ENCODE data around the gene WDR4.
"Not testable (repeated sequence)": the region's sequence is repeated elsewhere in the genome, so short reads cannot be mapped to it uniquely, and the experiment has no call there.

WDR4 gene

DNA sequence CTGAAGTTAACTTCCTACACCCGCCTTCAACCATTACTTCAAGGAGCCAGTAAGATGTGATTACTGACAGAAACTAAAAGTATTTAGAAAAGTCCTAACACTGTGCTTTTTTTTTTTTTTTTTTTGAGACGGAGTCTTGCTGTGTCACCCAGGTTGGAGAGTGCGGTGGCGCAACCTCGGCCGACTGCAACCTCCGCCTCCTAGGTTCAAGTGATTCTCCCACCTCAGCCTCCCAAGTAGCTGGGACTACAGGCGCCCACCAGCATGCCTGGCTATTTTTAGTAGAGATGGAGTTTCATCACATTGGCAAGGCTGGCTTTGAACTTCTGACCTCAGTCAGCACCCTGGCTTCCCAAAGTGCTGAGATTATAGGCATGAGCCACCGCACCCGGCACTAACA is 3.5 kb downstream of the WDR4 start:
- not testable (repeated sequence) for DNase-seq

DNA sequence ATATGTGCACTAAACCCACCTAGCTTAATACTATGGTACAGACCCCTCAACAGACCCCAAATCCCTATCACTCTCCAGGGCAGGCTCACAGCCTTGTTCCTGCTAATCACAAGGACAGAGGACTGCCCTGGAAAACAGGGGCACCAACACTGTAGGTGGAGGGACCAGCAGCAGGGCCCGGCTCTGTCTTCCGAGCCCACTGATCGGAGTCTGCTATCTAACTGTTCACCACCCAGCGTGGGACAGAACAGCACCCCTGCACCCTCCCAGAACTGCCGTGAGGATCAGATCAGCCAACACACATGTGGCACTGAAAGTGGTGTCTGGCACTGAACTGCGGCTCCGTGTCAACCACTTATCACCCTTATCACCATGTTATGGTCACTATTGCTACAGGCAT is 6.2 kb downstream of the WDR4 start:
- DNase-seq: no peak

DNA sequence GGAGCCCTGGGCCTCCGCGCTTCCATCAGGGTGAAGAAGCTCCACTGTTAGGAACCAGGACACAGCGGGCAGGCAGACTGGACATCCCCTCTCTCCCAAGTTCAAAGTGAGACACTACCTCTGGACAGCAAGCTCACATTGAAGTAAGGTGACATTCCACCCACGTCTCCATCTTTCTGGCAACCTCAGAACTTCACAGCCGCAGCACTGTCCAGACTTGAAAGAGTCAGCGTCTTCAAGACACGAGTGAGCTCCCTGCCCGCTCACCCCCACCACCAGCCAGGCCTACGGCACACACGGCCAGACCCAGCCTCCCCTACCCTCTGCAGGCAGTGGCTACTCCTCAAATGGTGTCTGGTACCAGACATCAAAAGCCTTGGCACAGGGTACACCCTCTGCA is 11.1 kb downstream of the WDR4 start:
- DNase-seq: no peak

DNA sequence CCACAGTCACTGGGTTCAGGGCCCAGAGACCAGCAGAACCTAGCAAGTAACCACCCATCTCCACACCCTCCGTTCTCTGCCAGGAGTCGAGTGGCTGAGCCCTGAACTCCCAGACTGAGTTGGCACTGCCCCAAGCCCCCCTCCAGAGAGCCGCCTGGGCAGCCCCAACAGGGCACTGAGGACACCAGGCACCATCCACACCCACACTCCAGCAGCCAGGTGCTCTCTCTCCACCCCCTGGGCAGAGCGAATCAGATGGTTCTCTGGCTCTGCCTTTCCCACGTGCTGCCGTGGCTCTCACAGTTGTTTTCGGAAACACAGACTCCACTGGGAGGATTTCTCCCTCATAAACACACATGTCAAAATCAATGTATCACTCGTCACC is 13.6 kb downstream of the WDR4 start:
- DNase-seq: no peak

DNA sequence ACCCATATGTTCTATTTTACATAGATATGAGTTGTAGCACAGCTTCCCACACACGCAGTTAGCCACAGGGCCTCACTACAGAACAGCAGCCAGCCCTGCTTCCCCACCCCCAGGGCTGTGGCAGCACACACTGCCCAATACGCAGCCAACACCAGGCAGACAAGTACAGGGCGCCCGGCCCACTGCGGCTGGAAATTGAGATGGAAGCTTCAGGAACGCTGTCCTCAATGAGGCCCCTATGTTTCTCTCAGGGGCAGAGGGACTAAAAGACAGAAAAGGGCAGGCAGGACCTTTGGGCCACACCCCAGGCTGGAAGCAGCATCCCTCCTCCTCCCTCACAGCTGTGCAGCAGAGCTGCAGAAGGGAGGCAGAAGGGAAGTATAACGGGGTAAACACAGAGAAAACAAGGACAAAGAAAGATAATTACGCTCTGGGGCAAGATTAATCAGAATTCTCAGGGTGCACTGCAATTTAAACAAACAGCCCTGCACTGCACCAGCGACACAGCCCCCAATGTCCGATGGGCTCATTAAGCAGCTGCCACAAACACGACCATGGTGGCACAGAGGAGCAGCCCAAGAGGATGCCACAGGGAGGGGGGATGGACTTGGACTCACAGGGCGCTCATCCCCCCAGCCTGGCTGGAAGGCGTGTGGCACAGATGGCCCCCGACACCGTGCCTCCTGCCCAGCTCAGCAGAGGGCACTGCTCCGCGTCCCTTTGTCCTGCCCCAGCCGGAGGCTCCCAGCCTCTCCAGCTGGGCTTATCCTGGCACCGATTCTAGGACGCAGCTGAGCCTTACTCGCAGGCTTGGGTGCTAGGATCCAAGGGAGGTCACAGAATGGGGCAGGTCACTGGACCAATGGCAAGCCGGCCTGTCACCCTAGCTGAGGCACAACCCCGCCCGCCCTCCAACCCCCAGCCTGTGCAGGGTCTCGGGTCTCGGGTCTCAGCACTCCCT is 14.2 kb downstream of the WDR4 start:
- DNase-seq: no peak

DNA sequence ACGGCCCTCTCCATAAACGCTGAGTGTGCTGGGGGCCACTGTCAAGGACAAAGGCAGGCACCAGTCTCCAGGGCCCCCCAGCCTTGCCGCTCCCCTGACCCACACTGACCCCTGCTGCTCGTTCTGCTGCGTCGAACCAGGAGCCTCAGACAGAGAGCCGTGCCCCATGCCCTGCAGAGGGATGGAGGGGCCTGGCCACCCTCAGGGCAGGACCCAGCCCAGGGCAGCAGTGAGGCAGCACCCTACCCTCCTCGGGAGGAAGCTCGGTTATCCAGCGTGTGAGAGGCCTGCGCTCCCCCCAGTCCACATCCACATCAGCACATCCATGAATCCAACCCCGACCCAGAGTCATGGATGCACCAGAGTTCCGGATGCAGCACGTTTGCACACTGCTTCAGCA is 15.1 kb downstream of the WDR4 start:
- no peak for DNase-seq

DNA sequence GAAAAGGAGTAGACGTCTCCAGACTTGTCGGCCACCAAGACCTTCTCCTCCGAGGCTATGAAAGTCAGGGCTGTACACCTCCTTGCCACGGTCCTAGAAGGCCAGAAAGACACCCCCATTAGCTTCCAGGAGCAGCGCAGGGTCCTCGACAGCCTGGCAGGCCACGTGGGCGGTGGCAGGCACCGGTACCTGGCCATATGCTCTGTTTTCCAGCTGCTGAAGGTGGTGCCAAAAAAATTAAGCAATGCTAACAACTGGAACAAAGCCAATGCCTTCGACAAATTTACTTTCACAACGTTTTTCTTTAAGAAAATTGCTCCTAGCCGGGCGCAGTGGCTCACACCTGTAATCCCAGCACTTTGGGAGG is 15.9 kb downstream of the WDR4 start:
- no peak for DNase-seq

DNA sequence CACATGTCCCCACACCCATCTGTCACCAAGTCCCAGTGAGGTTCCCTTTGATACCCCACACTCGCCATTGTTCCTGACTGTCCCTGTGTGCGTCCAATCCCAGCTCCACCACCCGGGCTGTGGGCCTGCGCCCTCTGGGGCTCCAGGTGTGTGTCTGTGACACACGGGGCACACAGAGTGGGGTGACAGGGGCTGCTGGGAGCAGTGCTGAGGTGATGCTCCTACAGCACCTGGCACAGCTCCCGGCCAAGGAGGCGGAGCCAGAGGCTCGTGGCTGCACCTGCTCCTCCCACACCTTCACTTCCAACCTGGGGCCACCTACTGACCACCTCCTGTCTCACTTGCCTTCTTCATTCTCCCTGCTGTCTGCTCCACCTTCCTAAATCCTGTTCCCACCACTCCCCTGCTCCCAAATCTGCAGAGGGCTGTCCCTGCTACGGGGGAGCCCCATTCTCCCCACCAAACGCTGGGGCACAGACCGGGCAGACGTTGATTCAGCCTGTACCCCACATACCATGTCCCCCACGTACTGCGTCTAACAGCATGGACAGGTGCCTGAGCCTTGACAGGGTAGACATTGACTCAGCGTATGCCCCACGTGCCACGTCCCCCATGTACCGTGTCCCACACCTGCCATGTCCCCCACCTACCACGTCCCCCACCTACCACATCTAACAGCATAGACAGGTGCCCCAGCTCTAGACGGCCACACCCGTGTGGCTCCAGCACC is 16.4 kb downstream of the WDR4 start:
- DNase-seq: peak; percentile 73

DNA sequence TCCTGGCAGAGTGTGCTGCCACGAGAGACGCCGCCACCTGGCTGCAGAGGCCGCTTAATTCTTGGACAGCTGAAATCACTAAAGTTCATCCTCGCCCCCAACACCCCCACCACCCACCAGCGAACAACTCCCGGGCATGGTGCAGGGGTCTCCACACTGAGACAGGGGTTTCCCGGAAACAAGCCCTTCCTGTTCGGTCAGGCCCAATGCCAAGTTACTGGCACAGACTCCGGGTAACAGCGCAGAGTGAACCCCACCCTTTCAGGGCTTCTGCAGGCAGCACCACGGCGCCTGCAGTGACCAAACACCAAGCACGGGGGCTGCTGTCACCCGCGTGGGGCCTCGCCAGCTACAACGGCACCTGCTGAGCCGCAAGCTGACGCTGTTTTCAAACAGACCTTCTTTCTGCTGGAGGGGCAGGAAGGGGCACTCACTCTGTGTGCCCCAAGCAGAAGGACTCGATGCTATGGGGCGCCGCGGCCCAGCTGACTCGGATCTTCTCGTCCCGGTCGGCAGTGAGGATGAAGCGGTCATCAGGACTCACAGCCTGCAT is 17.4 kb downstream of the WDR4 start:
- no peak for DNase-seq

DNA sequence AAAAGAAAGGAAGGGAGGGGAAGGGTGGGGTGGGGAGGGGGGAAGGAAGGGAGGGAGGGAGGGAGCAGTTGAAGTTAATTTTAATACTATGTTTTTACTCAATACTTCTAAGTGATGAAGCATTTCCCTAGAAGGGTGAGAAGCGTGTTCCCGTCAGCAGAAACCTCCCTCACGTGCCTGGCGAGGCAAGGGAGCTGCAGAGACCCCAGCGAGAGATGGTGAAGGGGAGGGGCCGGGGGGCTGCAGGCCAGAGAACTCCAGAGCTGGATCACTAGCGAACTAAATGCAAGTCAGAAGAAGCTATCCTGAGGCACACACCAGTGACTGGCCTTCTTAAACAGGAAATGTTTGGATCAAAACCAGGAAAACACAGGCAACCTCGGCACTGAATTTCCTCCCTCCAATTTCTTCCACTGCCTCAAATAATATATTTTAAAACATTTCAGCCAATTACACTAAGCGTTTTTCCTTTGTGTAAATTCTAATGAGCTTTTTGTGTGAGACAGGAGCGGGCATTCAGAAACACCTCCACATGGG is 18.0 kb downstream of the WDR4 start:
- no peak for DNase-seq

DNA sequence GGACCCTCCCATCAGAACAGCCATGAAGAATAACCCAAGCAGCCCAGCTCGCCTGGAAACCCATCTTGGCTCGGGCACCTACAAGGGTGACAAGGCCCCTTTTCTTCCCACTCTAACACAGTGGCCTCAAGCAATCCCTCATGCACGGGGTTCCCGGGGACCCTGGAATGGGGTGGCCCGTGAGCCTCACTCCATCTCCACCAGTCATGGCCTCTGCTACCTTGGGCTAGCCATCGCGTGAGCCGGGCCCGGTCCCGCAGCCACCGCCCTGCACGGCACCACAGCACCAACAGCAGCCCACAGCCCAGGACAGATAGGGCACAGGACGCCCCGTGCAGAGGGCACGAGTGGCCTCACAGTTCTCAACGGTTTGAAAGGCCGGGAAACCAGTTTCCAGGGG is 19.0 kb downstream of the WDR4 start:
- DNase-seq: no peak

DNA sequence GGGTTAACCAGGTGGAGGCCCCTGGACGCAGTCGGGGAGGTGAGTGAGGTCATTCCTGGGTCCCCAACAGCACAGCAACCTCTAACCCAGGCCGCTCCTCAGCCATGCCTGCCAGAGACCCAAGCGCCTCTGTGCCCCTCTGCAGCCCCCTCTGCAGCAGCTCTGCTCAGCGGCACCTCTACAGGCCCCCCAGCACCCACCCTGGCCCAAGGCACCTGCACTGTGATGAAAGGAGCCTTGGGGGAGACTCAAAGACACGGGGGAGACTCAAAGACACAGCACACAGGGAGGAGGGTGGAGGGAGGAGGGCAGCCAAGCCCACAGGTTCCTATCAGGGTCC is 19.5 kb downstream of the WDR4 start:
- DNase-seq: no peak

DNA sequence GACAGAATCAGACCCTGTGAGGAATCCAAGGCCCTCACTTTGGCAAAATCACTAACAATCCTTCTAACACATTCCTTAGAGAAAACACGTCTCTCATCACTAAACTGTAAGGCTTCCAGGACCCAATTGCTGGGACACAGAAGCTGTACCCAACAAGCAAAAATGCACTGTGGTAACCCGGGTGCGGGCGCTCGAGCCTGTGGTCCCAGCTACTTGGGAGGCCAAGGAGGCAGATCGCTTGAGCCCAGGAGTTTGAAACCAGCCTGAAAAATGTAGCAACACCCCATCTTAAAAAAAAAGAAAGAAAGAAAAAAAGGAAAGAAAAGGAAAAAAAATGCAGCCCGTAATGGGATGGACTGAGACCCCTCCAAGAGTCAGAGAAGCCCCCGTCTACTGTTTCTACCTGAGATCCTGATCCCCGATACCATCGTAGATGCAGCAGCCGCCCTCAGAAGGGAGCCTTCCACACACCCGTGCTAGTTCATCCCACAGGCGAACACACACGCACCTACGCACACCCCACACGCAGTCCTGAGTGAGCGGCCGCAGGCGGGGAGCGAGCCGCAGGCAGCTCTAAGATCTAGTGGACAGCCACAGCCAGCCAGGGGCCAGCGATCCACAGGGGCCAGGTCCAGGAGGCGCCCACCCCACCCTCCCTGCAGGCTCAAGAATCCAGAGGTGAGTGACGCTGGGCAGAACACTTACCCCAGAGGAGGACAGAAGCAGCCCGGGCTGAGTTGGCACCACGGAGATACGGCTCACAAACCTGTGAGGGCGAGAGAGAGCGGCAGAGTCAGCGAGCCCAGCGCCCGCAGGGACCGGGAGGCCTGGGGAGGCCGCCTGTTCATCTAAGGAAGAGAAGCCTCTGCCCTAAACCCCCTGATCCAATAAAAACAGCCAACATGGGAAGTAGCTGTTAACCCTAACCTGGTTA is 20.1 kb downstream of the WDR4 start:
- no peak for DNase-seq

DNA sequence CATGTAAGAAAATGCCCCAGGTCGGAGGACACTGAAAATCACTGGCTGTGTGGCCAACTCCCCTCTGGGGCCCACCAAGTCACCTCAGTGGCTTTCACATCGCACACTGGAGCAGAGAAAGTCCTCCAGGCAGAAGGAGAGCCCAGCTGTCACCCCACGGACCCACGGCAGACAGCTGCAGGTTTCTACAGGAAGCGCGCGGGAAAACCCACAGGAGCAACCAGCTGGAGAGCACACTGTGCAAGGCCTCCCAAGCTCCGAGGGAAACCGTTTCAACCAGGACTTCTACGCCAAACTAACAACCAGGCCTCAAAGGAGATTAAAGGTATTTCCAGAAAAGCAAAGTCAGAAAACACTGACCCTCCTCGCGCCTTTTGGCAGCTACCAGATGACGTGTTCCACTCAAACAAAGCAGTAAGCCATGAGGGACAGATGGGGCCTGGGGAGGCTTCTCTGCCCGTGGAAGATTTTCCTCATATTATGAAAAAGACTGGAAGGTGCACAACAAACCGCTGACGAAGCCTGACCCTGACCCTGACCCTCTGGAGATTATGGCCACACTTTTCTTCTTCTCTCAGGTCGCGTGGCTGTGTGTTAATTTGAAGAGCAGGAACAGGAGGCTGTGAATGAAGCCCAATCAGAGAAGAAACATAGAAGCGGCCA is 21.0 kb downstream of the WDR4 start:
- DNase-seq: no peak

DNA sequence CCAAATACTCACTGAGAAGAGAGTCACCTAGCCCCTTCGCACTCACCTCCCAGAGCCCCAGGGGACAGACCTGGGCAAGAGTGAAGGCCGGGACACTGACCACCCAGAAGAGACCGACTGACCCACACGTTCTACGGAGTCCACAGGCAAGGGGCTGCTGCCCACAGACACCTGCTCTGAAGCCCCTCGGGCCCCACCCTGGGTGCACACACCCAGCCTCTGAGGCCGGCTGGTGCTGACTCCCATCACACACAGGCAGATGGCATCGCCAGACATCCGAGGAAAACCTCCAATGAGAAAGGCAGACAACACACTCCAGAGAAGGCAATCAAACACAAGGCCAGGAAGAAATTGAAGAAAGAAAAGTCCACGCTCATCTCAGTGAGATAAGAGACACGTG is 22.1 kb downstream of the WDR4 start:
- no peak for DNase-seq

DNA sequence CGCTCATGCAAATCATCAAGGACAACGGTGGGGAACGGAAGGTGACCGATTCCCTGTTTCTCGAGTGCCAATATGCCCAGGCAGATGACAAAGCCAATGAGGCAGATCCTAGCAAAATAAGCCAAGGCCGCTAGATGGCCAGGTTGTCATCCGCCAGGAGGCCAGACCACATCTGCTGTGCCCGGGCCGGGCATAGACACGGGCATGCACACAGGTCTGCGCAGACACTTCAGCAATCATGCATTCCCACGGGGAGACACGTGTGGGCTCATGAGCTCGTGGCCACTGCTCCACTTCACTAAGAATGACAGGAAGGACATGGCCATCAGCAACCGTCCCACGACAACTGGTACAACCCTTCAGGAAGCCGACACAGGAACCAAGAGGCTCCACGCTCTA is 23.4 kb downstream of the WDR4 start:
- DNase-seq: no peak

DNA sequence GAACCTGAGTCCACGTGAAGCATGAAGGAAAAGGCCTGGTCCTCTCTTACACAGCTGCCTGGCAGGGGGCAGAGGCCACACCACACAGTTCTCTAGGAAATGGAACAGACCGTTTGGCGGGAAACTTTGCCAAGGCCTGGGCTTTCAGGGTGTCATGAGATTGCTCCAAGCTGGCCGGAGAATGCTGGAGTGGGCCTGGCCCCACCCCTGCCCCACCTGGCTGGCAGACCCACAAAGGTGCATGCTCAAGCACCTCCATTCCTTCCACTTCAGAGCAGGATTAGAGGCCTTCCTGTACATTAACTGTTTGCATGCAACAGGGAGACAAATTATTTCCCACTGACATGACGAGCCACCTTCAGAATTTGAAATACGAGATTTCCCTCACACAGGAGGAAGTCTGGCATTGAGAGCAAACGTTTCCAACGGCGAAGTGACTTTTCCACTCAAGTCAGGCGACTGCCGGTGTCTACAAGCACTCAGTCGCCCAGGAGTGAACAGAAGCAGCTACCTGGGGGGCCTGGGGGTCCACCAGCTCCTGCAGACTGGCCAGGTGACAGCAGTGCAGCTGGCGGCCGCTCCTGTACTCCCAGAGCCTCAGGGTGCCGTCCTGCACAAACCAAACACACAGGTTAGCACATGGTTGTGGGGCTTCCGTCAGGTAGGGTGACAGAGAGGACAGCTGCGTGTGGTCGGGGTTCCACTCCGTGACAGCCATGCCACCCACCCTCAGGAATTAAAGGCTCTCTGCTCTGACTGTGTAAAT is 24.0 kb downstream of the WDR4 start:
- no peak for DNase-seq

DNA sequence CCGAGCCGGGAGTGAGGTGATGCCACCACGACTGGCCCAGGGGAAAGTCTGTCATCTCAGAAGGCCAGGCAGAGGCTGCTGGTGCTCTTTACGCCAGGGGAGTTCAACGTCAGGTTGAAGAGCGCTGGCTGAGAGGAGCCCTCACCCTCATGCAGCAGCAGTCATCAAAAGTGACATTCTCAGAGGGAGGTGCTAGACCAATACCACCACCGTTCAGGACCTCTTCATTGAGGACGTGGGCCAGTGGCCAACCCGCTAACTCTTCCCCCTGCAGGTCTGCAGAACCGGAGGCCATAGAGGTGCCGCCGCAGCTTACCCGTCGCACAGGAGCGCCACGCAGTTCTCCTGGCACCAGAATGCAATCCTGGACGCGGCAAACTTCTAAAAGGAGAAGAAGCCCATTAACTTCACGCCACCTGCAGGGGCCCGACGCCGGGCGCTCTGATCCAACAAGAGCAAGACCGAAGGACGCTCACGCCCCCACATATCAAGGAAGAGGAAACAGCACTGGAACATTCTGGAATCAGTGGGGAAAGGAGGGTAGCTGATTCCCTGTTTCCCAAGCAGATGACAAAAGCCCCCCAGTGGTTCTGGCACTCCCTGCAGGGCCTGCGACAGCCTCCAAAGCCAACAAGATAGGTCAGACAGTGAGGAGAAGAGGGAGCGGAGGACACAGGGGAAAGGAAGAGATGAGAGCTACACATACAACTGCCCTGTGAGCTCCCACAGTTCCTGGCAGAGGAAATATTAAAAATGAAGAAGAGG is 24.9 kb downstream of the WDR4 start:
- no peak for DNase-seq

DNA sequence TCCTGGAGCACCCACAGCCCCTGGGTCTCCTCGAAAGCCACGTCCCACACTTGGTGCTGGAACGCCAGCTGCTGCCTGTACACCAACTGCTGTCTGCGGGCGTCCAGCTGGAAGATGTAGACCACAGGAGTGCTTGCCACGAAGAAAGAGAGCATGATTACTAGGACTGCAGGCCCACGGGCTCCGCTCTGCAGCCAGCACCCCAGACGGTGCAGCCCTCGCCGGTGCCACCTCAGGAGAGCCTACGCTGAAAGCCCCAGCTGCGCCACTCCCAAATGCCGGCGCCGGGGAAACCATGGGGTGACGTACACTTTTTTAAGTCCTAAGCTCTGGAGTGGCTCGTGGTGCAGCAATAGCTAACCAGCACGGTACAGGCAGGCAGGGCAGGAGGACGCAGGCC is 25.7 kb downstream of the WDR4 start:
- DNase-seq: no peak

DNA sequence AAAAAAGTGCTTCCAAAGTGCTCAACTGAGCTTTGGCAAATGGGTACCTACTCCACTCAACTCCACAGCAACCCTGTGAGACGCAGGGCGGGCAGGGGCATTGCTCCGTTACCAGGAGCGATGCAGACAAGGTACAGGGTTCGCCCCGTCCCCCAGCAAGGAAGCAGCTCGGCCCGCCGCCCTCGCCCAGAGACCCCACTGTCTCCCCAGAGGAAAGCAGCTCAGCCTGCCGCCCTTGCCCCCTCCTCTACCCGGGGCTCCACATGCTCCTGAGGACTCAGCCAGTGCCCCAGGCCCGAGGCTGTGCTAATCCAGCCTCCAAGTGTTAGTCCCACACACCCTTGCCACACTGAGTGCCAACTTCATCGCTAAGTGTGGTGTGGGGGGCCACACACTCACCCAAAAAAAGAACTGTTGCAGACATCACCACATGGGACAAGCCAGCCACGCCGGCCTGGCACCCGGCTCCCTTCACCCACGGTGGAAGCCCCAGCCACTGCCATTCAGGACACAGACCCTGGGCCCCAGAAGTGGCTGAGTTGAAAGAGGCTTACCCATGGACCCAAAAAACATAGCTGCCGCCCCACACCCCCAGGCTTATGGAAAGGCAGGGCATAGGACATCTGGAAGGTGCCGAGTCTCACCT is 26.3 kb downstream of the WDR4 start:
- DNase-seq: no peak
